GM12872 (cell line): ENCODE results near the gene CMBL.

Experiments used
- CTCF ChIP-seq: IDR thresholded peaks from 3 replicates; pipeline ENCODE4 v1.5.1; 2011; ENCODE audit warnings: low read depth, mild to moderate bottlenecking, low read length, moderate library complexity; ENCODE audit not compliant: insufficient read depth

Gene CMBL

GRCh38 chr5:10301266-10301665 is 6.4 kb downstream of the CMBL start:
- no peak for TF ChIP-seq CTCF

- no peak for TF ChIP-seq CTCF
Measured at GRCh38 chr5:10300246-10300645, 7.5 kb downstream of the CMBL start.

- TF ChIP-seq CTCF, result no peak
Measured at GRCh38 chr5:10297646-10298204, 10.0 kb downstream of the CMBL start.

GRCh38 chr5:10295619-10296326 is 11.9 kb downstream of the CMBL start:
- no peak for TF ChIP-seq CTCF

- TF ChIP-seq CTCF, result no peak
Measured at GRCh38 chr5:10293907-10294662, 13.6 kb downstream of the CMBL start.

GRCh38 chr5:10291692-10292339 is 15.9 kb downstream of the CMBL start:
- no peak for TF ChIP-seq CTCF

- TF ChIP-seq CTCF, result no peak
Measured at GRCh38 chr5:10290438-10290837, 17.3 kb downstream of the CMBL start.
